Measurements from ENCODE around the gene KAT6B.
"Not testable (repeated sequence)": the region's sequence is repeated elsewhere in the genome, so short reads cannot be mapped to it uniquely, and the experiment has no call there.

Gene KAT6B

DNA sequence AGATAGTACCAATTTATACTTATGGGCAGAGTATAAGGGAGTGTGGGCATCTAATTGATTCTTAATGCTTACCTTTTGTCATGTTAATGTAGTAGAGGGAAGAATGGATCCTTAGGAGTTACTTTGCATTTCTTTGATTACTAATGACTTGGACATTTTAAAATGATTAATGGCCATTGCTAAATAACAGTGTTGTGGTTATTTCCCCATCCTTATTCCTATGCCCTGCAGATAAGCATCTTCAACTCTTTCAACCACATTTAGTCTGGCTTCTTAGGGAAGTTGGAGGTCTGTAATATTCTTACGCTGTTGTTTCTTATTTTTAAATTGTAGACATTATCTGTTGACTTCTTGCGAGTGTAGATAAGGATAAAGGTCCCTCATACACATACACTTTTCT, 37.2 kb downstream of the KAT6B start:
- no peak for DNase-seq

DNA sequence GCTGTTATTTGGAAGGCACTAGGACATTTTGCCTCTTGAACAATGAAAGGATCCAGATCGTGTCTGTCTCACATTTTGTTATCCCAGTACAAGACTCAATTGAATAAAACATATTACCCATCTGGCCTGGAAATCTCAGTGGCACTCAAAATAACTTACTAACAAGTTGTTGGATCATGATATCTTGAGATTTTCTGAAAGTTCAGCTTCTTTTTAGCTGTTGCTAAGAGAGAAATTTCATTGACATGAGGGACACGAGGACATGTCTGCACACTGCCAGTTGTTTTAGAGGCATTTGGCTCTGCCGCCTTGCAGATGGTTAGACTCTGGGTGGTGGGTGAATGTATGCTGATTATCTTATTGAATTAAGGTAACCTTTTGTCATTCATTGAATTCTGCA, 41.0 kb downstream of the KAT6B start:
- no peak for DNase-seq

DNA sequence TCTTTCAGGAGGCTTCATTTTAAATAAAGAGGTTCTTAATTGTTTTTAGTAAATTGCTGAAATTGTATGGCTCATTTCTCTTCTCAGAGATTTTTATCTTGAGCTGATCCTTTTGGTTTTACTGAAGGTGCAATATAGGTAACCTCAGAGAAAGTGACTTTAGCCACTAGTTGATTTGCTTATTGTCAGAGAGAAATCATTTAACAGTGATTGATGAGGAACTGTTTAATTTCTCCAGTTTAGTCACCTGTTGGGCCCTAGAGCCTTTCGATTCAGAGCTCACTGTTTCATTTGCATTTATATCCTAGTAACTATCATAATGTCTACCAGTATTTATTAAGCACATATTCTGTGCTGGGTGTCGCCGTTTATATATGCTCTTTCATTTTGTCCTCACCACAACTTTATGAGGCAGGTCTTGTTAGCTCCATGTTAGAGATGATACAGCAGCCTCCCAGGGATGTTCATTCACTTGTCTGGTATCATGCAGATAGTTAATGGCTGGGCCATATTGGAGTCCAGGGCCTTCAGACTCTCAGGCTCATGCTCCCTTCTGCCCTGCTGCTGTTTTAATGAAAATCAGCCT, 42.1 kb downstream of the KAT6B start:
- no peak for DNase-seq

DNA sequence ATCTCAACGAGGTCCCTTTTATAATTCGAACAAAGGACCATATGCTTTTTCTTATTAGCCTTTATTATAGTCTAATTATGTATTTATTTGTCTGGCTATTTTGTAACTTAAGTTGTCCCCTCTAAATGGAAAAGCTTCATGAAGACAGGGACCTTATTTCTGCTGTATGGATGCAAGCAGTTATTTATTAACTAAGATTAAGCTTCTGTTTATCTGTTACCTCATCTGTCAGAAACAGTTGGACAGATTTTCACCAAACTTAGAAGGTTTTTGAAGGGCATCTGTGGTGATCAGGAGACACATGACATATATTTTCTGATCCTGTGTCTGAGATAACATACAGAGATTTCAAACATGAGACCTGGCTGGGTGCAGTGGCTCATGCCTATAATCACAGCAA, 43.2 kb downstream of the KAT6B start:
- DNase-seq: no peak

DNA sequence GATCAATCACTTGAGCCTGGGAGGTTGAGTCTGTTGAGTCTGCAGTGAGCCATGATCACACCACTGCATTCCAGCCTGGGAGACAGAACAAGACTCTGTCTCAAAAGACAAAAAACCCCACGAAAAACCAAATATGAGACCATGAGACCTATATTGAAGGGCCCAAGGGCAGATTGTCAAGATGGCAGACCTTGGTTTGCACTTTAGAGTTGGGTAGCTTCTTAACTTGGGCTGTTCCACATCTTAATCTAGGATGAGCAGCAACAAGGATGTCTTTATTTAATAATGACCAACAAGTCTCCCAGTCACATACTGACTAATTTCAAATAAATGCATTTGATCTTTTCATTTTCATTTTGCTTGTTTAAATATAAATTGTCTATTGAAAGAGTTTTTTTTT, 43.8 kb downstream of the KAT6B start:
- DNase-seq: no peak

DNA sequence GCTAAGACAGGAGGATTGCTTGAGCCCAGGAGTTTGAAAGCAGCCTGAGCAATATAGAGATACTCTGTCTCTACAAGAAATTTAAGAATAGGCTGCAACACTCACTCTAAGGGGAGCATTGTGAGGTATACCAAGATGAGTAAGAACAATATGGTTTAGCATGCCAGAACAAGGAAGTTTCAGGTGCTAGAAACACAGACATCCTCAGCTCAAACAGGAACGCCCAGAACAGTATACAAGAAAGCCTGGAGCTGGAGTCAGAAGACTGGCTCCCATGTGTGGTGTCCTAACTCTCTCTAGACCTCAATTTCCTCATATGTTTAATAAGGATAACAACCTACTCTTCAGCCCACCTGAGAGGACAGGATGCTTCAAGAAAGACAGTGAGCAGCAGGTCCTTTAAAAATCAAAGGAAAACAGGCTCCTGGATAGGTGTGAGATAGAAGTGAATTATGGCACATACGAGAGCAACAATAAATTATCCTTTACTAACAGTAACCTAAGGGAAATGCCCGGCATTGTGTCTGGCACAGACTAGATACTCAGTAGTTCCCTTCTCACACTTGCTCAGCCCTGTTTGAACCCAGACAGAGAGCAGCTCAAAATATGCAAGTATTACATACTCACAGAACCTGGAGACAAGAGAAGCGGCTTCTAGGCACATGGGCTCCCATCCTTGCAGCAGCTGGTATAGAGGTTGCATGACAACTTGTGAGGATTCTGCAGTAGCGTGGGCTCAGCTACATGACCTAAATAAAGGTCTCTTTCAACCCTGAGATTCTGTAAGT, 45.4 kb downstream of the KAT6B start:
- no peak for DNase-seq

DNA sequence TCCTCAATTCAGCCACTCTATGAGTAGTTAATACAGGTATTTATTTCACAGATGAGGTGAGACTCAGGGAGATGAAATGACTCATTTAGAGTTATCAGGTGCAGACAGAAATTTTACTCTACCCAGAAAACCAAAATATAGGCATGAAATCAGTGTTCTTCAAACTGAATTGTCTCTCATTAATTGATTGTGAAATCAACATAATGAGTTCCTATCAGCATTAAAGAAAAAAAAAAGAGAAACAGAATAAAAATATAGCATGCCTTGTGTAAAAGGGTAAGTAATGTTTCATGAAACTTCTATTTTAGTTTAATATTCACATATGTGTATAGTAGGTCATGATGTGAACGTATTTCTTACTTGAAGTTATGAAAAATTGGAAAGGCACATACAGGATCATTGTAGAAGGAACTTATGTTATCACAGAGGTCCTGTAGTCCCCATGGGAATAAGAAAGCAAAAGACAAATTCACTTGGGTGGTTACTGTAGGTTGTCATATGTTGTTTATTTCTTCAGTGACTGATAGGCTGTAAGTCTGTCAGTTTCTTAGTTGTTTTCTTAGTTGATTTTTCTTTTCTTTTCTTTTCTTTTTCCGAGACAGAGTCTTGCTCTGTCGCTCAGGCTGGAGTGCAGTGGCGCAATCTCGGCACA, 47.5 kb downstream of the KAT6B start:
- DNase-seq: no peak

DNA sequence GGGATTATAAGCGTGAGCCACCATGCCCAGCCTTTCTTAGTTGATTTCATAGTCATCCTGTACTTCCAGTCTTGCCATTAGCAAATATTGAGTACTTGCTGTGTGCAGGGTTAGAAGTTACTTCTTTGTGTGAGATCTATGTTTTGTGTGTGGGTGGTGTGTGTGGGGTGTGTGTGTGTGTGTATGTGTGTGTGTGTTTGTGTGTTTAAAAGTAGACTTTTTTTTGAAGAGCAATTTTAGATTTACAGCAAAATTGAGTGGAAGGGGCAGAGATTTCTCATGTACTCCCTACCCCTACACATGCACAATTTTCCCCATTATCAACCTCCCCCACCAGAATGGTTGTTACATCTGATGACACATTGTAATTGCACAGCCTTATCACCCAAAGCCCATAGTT, 48.2 kb downstream of the KAT6B start:
- DNase-seq: no peak

DNA sequence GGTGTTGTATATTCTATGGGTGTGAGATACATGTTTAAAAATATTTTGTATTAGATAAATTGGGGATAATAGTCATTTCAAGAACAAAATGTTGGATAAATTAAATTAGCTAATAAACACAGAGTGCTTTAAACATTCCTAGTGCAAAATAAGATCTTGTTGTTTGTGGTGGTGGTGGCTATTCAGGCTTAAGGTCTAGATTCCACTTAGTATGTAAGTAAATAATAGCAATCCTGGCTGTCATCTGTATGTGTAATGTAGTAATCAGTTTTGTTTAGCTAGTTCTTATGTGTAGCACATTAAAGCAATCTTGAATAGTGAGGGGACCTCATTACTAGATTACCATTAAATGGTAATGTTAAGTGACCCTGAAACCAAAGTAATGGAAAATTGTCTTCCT, 48.7 kb downstream of the KAT6B start:
- no peak for DNase-seq

DNA sequence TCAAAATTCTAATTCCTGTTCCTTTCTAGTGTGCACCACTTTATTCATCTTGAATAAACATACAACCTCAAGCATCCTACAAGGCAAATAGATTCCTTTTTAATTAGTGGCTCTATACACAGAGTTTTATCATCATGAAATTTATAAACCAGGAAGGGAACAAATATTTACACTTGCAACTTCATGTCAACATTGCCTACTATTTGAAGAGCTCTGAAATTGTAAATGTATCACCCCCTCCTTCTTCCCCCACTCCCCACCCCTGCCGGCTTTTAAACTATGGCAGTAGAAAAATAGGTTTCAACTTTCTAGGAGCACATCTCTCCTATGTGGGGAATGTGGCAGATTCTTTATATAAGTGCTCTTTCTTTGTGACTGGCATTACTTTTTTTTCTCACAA, 49.6 kb downstream of the KAT6B start:
- no peak for DNase-seq

DNA sequence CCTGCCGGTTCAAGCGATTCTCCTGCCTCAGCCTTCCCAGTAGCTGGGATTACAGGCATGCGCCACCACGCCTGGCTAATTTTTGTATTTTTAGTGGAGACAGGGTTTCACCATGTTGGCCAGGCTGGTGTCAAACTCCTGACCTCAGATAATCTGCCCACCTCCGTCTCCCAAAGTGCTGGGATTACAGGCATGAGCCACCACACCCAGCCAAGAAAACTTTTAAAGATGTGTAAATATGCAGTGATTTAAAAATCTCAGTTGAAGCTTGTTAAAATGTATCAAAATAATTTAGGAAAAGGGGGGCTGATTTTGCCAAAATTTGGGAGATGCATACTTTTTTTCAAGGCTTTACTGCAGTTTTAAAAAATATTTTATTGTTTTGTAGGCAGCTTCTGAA, 50.7 kb downstream of the KAT6B start:
- DNase-seq: not testable (repeated sequence)

DNA sequence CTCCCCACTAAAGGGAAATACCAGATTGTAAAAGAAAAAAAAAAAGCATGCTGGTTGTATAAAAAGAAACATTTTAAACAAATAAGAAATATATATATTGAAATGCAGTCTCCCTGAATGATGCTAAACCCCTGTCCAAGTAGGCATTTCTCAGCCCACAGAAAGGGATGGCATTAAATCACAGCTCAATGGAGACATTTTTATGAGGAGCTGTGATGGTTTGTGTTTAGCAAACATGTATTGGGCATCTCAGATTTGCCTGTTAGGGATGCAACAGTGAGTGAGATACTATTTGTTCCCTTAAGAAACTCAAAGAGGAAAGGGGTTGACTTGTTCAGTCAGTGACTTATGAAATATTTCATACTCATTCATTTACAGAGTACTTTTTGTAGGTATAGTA, 51.5 kb downstream of the KAT6B start:
- no peak for DNase-seq

DNA sequence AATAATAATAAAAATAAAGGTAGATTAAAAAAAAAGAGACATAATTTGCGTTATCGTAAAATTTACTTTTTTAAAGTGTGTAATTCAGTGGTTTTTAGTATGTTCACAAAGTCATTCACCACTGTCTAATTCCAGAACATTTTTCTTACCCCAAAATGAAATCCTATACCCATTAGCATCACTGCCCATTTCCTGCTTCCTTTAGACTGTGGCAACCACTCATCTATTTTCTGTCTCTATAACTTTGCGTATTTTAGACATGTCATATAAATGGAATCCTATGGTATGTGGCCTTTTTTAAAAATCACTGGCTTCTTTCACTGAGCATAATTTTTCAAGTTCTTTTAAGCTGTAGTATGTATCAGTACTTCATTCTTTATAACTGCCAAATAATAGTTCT, 53.6 kb downstream of the KAT6B start:
- DNase-seq: no peak

DNA sequence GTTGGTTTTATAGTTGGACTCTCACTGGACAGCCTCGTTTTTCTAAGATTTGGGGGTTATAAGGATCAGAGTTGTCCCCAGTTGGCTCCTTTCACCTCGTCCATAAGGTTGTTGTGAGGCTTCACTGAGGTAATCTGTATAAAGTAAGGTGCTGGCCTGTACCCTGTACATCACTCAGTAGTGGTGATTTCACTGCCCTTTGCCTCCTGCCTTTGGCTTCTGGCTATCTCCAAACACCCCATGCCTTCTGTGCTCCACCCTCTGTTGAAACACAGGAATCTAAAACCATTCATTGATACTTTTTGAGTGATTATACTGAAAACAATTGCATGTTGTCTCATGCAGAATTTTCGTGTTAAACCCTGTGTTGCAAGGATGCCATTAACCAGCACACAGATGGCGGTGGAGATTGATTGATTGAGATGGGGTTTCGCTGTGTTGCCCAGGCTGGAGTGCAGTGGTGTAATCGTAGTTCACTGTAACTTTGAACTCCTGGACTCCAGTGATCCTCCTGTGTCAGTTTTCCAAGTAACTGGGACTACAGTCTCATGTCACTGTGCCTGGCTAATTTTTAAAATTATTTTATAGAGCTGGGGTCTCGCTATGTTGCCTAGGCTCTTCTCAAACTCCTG, 55.0 kb downstream of the KAT6B start:
- no peak for DNase-seq

DNA sequence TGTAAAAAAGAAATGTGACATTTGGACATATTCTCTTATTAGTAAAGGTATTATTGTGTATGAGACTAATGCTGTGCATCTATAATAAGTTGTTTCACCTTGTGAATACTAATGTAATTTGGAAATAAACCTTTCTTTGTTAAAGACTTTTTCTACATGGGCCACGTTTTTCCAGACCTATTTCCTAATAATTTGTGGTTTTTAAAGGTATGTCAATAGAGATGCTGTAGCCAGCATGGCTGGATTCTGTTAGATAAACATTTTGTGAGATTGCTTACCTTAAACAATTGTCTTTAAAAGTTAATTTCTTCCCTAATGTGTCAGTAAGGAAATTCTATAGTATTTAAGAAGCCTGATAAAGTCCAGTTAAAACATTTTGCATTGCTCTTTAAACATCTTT, 56.0 kb downstream of the KAT6B start:
- no peak for DNase-seq

DNA sequence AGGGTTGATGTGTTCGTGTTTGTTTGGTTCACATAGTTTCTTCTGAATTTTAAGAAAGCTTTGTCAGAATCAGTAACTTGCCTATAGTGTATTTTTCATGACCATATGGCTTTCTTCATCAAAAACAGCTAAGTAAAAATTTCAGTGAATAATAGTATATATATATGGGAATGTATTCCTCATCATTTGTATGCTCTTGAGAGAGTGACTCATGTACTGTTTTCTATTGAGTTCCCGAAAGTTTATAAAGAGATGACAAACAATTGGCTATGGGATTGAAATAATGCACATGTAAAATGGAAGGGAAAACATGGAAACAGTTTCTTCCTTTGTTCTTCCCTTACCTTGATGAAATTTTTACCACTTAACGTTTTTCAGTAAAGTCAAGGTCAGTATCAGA, 56.4 kb downstream of the KAT6B start:
- no peak for DNase-seq

DNA sequence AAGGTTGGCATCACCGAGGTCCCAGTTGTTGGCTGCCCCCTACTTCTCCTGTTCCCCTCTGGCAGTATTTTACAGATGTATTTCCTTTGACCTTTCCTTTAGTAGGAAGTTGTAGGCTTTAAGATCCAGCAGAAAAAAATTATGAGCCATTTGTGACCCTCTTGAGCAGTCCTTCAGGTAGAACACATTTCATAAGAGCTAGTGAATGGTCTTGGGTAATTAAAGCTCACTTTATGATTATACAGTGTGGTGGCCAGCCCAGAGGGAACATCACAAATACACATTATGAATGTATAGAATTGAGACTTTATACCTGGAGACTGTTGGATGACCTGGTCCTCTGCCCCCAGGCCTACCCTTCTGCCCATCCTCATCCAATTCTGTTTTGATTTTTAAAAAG, 57.0 kb downstream of the KAT6B start:
- DNase-seq: no peak

DNA sequence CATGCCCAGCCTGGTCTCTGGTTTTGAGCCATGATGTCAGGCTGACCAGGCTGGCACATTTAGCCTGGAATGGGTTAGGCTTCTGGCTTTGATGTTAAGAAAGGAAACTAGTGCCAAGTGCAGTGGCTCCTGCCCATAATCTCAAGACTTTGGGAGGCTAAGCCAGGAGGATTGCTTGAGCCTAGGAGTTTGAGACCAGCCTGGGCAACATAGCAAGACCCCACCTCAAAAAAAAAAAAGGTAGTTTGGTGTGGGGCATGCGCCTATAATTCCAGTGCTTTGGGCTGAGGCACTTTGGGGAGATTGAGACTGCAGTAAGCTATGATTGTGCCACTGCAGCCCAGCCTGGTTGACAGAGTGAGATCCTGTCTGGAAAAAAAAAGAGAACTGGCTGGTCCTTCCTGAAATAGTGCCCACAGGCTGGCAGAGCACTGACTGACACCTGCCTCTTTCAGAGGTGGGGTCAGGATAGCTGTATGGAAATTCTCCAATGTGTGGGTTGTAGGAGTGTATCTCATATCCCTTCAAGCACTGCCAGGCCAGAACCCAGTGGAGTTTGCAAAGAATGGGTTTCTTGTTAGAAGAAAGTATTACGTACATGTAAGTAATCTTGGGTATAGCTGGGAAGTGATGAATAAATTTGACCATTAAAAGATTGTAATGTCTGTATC, 61.3 kb downstream of the KAT6B start:
- DNase-seq: no peak

DNA sequence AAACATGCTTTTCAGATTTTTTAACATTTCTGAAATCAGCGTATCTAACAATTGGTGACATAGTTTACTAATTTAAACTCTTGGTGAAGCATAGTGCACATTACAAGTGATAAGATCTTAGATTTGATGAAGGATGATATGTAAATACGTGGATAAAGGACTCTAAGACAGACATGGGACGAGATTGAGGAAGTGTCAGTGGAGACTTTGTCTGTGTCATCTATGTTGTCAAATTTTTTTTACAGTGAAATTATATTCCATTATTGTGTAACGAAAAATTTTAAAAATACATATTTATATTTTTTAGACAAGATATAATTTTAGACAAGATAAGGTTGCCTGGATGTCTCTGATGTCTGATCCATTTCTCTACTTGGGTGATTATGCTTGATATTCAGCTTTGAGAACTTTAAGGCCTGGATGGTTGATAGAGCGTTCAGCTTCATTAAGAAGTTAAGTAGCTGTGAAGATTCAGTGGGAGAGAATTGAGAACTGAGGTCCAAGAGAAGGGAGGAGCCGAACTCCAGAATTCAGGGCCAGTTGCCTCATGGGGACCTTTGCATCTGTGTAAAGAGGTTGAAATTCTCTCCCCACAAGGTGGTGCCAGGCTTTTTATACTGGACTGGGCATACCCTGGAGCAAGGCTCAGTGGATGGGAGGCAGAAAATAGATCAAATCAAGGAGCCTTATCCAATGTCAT, 62.7 kb downstream of the KAT6B start:
- no peak for DNase-seq

DNA sequence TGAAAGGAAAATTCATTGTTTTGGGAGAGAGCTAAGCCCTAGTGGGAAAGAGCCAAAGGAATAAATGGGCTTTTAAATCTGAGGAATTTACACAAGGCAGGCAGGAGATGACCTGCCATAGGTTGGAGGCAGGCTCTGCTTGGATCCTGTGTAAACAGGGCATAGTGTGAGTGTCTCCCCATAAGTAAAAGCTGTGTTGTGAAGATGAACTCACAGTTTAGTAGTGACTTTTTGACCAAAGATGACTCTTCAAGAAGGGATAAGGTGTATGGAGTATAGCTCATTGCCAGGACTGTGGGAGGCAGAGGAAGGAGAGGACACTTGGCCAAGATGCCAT, 63.2 kb downstream of the KAT6B start:
- no peak for DNase-seq

DNA sequence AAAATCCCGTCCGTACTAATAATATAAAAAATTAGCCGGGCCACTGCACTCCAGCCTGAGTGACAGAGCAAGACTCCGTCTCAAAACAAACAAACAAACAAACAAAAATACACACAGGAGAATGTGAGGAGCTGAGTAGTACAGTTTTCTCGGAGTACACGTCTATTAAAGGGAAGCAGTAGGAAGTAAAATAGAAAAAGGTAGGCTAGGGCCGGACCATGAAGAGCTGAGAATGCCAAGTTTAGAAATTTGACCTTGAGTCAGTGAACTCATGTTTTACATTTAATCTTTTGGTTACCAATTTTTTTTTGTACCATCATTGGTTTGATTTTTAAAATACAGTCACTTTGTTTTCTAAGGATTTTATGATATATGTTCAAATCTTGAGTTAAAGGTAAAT, 64.1 kb downstream of the KAT6B start:
- DNase-seq: no peak

DNA sequence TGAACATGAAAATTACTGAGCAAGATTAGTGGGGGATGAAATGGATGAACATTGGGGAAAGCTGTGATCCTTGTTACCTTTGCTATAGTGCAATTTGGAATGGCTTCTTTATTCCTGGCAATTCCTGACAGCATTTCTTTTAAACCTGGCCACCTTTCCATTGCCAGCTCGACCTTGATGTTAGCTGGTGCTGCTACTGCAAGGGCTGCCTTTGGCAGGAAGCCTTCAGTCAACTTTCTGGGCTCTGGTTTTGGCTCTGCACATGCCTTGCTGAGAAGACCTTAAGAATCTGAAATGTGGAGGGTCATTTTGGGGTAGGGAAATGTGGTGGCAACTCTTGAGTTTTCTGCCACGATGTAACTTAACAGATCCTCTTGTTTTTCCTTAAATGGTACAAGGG, 64.7 kb downstream of the KAT6B start:
- no peak for DNase-seq

DNA sequence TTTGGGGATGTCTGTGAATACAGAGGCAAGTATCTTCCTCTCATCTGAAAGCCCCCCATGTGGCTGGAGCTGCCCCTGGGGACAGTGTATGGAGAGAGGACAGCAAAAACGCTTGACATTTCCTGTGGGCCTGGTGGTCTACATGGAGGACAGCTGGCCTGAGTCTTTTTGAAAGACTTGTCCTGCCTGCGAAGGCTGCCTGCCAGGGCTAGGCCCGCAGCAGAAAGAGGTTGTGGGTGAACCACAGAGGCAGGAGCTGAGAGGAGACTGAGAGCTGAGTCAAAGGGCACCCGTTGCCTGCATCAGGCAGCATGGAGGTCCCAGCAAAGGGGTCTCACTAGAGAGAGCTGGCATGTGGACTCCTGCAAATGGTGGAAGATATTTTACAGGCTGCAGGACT, 66.4 kb downstream of the KAT6B start:
- no peak for DNase-seq

Data from 8988T (cell line).